ENCODE results near the gene OR1S2.
"Not testable (repeated sequence)": the region's sequence is repeated elsewhere in the genome, so short reads cannot be mapped to it uniquely, and the experiment has no call there.

Gene OR1S2, protein sequence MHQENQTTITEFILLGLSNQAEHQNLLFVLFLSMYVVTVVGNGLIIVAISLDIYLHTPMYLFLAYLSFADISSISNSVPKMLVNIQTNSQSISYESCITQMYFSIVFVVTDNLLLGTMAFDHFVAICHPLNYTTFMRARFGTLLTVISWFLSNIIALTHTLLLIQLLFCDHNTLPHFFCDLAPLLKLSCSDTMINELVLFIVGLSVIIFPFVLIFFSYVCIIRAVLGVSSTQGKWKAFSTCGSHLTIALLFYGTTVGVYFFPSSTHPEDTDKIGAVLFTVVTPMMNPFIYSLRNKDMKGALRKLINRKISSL

DNA sequence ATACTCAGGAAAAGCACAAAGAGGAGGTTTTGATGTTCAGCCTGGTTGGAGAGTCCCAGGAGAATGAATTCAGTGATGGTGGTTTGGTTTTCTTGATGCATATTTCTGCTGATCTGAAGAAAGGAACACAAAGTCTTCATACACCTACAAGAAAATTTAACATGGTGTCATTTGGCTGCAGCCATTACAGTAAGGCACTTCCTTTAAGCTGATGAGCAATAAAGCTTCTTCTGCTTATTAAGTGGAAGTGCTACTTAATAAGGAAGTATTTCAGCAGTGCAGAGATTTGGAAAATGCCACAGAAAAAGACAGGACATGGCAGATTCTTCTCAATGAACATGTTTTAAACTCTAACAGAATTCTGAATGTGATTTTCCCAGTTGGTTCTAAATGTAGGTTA, at the start of gene OR1S2:
OR1S2 (minus strand) TSS at position 101 of the 400 bp plus-strand sequence; CDS start at position 101, 0 bp downstream.
- DNase-seq (ENCODE audit: low read depth), result no peak

DNA sequence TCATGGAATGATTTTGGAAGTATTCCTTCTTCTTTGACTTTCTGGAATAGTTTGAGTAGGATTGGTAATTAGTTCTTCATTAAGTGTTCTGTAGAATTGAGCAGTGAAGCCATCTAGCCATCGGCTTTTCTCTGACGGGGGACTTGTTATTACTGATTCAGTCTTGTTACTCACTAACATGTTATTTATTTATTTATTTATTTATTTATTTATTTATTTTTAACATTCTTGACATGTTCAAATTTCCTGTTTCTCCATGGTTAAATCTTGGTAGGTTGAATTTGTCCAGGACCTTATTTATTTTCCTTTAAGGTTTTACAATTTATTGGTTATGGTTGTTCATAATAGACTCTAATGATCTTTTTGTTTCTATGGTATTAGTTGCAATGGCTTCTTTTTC, 40.0 kb upstream of the OR1S2 start:
- no peak for DNase-seq (ENCODE audit: low read depth)

DNA sequence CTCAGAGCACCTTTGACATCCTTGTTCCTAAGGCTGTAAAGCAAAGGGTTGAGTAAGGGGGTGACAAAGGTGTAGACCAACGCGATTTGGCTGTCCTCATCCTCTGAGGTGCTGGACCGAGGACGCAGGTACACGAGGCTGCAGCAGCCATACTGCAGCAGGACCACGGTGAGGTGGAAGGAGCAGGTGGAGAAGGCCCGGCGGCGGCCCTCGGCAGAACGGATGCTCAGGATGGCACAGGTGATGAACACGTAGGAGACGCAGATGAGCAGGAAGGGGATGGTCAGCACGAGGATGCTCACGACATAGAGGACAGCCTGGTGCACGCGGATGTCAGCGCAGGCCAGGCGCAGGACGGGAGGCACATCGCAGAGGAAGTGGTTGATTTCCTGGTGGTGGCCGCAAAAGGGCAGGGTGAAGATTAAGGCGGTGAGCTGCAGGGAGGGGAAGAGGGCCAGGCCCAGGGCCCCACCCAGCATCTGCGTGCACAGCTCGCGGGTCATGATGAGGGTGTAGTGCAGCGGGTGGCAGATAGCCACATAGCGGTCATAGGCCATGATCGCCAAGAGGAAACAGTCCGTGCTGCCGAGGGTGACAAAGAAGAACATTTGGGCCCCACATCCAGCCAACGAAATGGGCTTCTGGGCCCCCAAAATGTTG, 24.1 kb upstream of the OR1S2 start:
- no peak for DNase-seq (ENCODE audit: low read depth)

GRCh38 chr11:58222721-58223120, 18.8 kb upstream of the OR1S2 start:
- DNase-seq (ENCODE audit: low read depth), result no peak

GRCh38 chr11:58216476-58216875, 12.5 kb upstream of the OR1S2 start:
- no peak for DNase-seq (ENCODE audit: low read depth)

DNA sequence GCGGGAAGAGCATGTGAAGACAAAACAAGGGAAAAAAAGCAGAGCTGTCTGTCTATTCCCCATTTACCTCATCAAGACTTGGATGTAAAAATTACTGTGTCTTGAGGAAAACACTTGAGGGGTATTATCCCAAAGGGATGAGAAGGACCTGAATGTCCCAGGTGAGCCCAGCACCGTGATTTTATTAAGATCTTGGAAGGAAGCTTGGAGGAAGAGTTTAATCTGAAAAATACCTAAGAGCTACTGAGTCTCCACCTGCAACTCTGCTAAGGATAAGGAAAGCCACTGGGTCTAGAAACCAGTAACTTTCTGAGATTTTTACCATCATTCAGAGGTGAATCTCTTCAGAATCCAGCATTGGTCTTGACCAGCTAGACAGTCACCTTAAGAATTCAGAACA, 8.5 kb upstream of the OR1S2 start, which contains the start of gene OR1S1:
OR1S1 (plus strand) TSS at position 301 of the 400 bp plus-strand sequence.
- DNase-seq (ENCODE audit: low read depth), result not testable (repeated sequence)

GRCh38 chr11:58199271-58199670, 4.7 kb downstream of the OR1S2 start:
- no peak for DNase-seq (ENCODE audit: low read depth)

DNA sequence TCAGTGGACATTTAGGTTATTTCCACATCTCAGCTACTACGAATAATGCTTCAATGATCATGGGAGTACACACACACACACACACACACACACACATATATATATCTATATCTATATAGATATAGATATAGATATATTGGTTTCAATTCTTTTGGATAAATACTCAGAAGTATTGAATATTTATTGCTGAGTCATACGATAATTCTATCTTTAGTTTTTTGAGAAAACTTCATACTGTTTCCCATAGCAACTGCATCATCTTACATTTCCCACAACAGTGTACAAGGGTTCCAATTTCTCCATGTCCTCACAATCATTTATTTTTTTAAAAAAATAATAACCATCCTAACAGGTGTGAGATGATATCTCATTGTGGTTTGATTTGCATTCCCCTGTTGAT, 8.0 kb downstream of the OR1S2 start:
- no peak for DNase-seq (ENCODE audit: low read depth)

DNA sequence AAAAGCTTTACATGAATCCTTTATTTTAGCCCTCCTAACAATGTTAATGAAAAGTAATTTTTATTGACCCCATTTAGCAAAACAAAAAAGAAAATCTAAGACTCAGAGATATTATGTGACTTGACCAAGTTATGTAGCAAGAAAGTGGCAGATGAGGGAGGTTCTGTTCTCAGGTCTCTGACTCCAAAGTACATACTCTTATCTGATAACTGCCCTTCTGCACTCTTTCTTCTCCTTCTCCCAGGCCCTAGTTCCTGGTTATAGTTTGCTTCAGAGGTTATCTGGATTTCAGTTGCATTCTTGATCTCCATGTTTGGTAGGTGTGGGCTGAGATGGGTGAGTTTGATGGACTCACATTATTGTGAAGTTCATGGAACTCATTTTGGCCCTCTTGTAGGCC, 10.6 kb downstream of the OR1S2 start:
- no peak for DNase-seq (ENCODE audit: low read depth)

GRCh38 chr11:58192229-58192628, 11.7 kb downstream of the OR1S2 start:
- DNase-seq (ENCODE audit: low read depth), result no peak

DNA sequence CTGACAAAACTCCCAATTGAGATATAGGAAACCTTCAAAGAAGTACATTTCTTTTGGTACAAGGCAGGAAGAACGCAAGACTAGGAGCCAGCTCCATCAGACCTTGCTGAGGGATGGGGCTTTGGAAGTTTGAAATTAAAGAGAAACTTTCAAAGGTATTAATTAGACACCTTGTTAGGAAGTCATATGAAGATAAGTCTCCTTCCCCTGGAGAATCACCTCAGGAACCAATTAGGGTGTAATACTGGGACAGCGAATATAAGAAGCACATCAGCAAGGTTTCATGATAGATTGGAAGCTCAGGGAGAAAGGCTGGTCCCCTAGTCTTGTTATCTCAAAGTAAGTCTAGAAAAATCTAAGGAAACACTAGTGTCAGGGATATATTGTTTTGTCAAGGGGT, 15.2 kb downstream of the OR1S2 start, which contains the start of gene OR9Q2:
OR9Q2 (plus strand) TSS at position 301 of the 400 bp plus-strand sequence. CDS start 1,421 bp downstream, outside the sequence.
- DNase-seq (ENCODE audit: low read depth), result no peak

- DNase-seq (ENCODE audit: low read depth), result no peak
These were observed 17.0 kb downstream of the OR1S2 start for GRCh38 chr11:58186938-58187337.

GRCh38 chr11:58179648-58180047, 24.3 kb downstream of the OR1S2 start:
- DNase-seq (ENCODE audit: low read depth), result no peak

- no peak for DNase-seq (ENCODE audit: low read depth)
These were observed 25.5 kb downstream of the OR1S2 start for GRCh38 chr11:58178444-58178843.

DNA sequence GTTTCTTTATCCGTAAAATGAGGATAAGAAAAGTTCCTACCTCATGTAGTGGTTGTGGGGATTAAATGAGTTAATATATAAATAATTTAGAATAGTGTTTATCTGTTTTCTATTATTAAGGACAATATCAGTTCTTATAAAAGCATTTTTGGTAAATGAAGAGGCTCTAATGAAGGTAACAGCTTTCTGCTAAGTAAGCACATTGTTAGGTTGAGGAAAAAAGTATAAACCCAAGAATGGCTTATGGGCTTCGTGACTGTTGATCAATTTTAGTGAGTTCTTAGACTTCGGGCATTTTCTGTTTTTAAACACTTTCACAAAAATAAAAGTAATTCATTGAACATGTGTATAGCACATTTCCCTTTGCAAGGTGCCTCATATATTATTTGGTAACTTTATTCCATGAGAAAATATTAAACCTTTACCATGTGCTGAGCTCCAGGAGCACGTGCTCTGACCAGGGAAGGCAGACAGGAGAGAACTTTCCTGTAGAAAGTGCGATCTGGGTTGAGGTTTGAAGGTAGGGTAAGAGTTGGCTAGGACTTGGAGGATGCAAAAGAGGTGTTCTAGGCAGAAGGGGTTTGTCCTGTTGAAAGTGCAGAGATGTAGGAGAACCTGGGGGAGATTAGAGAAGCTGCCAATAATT, 26.4 kb downstream of the OR1S2 start:
- no peak for DNase-seq (ENCODE audit: low read depth)

GRCh38 chr11:58165504-58166106, 38.3 kb downstream of the OR1S2 start:
- no peak for DNase-seq (ENCODE audit: low read depth)

GRCh38 chr11:58164990-58165389, 39.0 kb downstream of the OR1S2 start:
- DNase-seq (ENCODE audit: low read depth), result no peak

DNA sequence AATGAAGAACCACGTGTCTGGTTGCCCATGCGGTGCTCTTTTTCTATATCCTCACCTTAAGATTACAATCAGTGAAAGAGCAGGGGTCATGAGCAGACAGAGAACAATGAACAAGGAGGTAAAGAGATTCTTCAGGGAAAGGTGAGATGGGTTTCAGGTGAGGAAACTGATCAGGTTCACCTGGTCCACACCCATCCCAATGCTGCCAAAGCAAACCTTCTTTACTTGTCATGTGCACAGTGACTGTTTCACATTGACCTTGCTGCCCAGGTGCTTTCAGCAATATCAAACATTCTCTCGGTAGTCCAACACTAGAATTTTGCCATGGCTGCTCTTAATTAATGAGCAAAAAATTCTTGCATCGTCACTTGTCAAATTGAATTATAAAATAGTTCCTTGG, 39.6 kb downstream of the OR1S2 start:
- no peak for DNase-seq (ENCODE audit: low read depth)

Data from stromal cell of bone marrow (primary cell).